GM08714 (cell line): ENCODE data around the gene FAM135A.
"Not testable (repeated sequence)": the region's sequence is repeated elsewhere in the genome, so short reads cannot be mapped to it uniquely, and the experiment has no call there.

Source experiments
- H3K4me3 ChIP-seq: fragments of 200-500 bp; sonication (Bioruptor generic); 2 replicates; pipeline ENCODE4 v1.5.1; 2014; ENCODE audit warnings: mild to moderate bottlenecking, low read length, inconsistent platforms
- ZNF274 ChIP-seq: IDR thresholded peaks from 2 replicates; pipeline ENCODE4 v1.6.1; 2012; ENCODE audit warnings: mild to moderate bottlenecking, low read depth, low read length

Gene FAM135A

GRCh38 chr6:70574643-70575042 is 161.3 kb downstream of the FAM135A start:
- no peak for TF ChIP-seq ZNF274
- H3K4me3 ChIP-seq, result no peak overlapping the region

- no peak overlapping the region for H3K4me3 ChIP-seq
- TF ChIP-seq ZNF274, result no peak
These were observed 162.7 kb downstream of the FAM135A start for GRCh38 chr6:70575899-70576495.

GRCh38 chr6:70586114-70586513 is 172.8 kb downstream of the FAM135A start:
- no peak for TF ChIP-seq ZNF274
- no peak overlapping the region for H3K4me3 ChIP-seq

- H3K4me3 ChIP-seq, result no peak overlapping the region
- no peak for TF ChIP-seq ZNF274
These were observed 177.1 kb downstream of the FAM135A start for GRCh38 chr6:70590400-70590799.

- no peak for TF ChIP-seq ZNF274
- H3K4me3 ChIP-seq, result no peak overlapping the region
These were observed 179.2 kb downstream of the FAM135A start for GRCh38 chr6:70592391-70593117.

DNA sequence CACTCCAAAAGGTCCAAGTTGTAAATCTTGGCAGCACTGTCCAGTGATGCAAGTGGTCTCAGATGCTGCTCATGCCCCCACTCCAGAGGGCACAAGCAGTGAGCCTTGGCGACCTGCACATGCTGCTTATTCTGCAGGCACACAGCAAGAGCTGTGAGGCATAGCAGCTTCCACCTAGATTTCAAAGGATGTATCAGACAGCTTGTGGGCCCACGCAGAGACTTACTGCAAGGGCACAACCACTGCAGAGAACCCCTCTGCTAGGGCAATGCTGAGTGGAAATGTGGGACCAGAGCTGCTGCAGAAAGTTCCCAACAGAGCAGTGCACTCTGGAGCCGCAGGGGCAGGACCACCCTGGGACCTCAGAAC is 179.8 kb downstream of the FAM135A start:
- no peak overlapping the region for H3K4me3 ChIP-seq
- no peak for TF ChIP-seq ZNF274

GRCh38 chr6:70599187-70599586 is 185.9 kb downstream of the FAM135A start:
- H3K4me3 ChIP-seq, result no peak overlapping the region
- TF ChIP-seq ZNF274, result no peak

GRCh38 chr6:70601014-70601413 is 187.7 kb downstream of the FAM135A start:
- H3K4me3 ChIP-seq, result no peak overlapping the region
- no peak for TF ChIP-seq ZNF274

DNA sequence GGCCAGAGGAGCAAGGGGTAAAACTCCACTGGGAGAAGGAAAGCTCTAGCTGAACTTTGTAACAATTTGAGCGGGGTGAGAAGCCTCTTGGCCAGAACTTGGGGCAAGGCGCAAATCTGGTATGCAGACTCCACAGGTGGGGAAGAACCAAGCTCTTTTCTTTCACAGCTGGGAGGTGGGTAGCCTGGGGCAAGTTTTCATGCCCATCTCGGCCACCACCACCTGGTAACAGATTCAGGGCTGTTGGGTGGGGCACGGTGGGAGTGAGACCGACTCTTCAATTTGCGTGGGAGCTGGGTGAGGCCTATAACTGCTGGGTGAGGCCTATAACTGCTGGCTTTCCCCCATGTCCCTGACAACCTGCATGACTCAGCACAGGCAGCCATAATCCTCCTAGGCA is 190.9 kb downstream of the FAM135A start:
- no peak for TF ChIP-seq ZNF274
- no peak overlapping the region for H3K4me3 ChIP-seq

DNA sequence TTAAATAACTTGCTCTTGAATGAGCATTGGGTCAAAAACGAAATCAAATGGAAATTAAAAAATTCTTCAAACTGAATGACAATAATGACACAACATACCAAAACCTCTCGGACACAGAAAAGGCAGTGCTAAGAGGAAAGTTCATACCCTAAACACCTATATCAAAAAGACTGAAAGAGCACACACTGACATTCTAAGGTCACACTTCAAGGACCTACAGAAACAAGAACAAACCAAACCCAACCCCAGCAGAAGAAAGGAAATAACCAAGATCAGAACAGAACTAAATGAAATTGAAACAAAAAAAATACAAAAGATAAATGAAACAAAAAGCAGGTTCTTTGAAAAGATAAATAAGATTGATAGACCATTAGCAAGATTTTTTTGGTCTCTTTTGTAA is 194.1 kb downstream of the FAM135A start:
- H3K4me3 ChIP-seq, result not testable (repeated sequence)

- not testable (repeated sequence) for H3K4me3 ChIP-seq
These were observed 195.9 kb downstream of the FAM135A start for GRCh38 chr6:70609181-70609580.
